H54 (cell line): ENCODE results near the gene MAGEB6.
"Not testable (repeated sequence)": the region's sequence is repeated elsewhere in the genome, so short reads cannot be mapped to it uniquely, and the experiment has no call there.

Experiments used
- DNase-seq: peaks from one replicate; pipeline ENCODE4 v3.0.0; 2011; ENCODE audit warnings: low spot score, mixed read lengths; ENCODE audit not compliant: insufficient read length
- FAIRE-seq: peaks from 3 replicates; lab custom pipeline; 2011; peaks lifted over from hg19 to GRCh38; lab: Jason Lieb, UNC
- POLR2A ChIP-seq: IDR thresholded peaks from 2 replicates; pipeline ENCODE4 v1.6.1; 2011; ENCODE audit warnings: low read depth, mild to moderate bottlenecking, low read length

The MAGEB6 gene, protein sequence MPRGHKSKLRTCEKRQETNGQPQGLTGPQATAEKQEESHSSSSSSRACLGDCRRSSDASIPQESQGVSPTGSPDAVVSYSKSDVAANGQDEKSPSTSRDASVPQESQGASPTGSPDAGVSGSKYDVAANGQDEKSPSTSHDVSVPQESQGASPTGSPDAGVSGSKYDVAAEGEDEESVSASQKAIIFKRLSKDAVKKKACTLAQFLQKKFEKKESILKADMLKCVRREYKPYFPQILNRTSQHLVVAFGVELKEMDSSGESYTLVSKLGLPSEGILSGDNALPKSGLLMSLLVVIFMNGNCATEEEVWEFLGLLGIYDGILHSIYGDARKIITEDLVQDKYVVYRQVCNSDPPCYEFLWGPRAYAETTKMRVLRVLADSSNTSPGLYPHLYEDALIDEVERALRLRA

DNA sequence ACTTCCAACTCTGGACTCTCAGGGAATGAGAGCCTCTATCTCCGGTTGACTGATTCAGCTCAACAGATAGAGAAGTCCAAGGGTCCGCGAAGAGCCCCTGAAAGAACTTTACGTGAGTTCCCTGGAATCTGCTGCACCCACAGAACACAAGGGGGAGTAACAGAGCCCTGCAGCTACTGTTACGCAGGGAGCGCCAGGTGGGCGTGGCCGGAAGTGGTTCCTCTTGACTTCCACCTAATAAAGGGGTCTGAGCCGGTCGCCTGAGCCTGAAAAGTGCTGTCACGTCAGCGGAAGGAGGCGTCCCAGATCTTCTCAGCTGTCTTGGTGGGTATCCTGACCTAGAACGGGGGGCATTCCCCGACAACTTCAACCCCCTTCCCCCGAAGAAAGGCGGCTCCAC, at the start of gene MAGEB6:
Gene MAGEB6, plus strand, starts transcription at position 237 of the 400 bp plus-strand sequence. CDS start 1,407 bp downstream, outside the sequence.
- no peak for DNase-seq
- FAIRE-seq = no peak
- no peak for TF ChIP-seq POLR2A

- DNase-seq = no peak
- no peak for FAIRE-seq
- no peak for TF ChIP-seq POLR2A
Measured at GRCh38 chrX:26146024-26146423, 46.2 kb upstream of the MAGEB6 start.

DNA sequence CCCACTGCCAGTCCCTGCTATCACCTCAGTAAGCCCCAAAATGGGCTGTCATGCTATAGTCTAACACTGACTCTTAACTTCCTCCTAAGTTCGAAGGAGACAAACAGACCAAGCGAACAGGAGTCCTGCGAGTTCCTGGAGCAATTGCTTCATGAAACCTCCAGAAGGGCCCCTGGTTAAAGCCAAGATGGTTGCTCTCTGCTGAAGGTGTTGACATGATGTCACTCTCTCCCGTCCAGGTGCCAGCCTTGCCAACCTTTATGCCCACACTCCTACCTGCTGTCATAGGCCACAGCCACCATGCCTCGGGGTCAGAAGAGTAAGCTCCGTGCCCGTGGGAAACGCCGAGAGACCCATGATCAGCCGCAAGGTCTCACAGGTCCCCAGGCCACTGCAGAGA, 31.9 kb upstream of the MAGEB6 start, which contains the start of gene MAGEB6B:
Gene MAGEB6B, plus strand, starts transcription at position 301 of the 400 bp plus-strand sequence. Its CDS starts 0 bp downstream, at position 301.
- no peak for TF ChIP-seq POLR2A
- no peak for DNase-seq
- FAIRE-seq = no peak

- TF ChIP-seq POLR2A = no peak
- FAIRE-seq (no peak), DNase-seq (no peak)
Measured at GRCh38 chrX:26203561-26203960, 11.3 kb downstream of the MAGEB6 start.

DNA sequence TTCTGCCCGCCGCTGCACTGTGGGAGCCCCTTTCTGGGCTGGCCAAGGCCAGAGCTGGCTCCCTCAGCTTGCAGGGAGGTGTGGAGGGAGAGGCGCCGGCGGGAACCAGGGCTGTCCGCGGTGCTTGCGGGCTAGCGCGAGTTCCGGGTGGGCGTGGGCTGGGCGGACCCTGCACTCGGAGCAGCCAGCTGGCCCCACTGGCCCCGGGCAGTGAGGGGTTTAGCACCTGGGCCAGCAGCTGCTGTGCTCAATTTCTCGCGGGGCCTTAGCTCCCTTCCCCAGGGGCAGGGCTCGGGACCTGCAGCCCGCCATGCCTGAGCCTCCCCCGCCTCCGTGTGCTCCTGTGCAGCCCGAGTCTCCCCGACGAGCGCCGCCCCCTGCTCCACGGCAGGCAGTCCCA, 12.5 kb downstream of the MAGEB6 start:
- DNase-seq, FAIRE-seq: not testable (repeated sequence)

DNA sequence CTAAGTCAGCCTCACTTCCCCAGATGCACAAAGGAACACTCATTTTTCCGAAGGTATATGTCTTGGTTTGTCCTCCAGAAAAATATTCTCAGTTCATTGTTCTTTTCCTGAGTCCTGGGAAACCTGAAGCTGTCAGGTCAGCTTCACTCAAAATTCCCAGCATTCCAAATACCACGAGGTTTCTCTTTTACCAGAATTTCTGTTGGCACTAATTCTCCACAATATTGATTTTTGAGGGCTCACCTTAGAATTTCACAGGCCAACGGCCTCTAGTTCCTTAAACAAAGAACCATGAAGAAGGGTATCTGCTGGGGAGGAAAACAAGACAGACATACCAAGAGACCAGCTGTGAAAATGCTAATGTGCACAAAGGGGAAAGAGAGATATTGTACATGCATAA, 15.8 kb downstream of the MAGEB6 start:
- TF ChIP-seq POLR2A = no peak
- no peak for FAIRE-seq
- no peak for DNase-seq

DNA sequence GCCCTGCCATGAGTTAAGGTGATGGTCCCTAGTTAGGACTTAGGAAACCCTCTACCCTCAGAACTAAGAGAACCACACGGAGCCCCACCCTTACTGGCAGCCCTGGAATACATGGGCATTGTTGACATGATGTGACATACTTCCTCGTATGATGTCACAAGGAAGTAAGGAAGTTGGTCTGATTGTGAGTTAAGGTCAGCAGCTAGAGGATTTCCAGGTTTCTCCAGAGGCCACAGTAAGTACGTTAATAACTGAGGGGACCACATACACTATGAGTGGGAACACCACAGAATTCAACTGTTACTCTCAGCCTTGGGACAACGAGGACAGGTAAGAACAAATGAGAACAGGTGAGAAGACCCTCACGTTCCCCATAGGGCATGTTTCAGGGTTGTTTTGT, 23.6 kb downstream of the MAGEB6 start, which contains the start of gene MAGEB5:
Gene MAGEB5, plus strand, starts transcription at position 301 of the 400 bp plus-strand sequence. CDS start 1,133 bp downstream, outside the sequence.
- no peak for FAIRE-seq
- TF ChIP-seq POLR2A = no peak
- DNase-seq = no peak

DNA sequence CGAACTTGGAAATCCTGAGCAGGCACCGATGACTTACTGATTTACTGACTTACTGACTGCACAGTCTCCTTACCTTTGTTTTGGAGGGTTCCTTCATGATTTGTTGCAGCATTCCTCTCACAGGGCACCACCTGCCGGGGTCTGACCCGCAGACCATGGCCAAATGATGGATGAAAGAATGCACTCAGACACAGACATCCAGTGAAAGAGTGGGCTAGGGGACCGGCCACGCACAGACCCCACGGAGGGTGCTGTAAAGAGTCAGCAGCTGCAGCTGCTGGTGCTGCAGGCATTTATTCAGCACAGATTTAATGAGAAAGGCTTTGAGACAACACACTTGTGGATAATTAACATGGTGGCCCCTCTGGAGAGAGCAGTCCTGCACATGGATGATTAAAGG, 27.1 kb downstream of the MAGEB6 start:
- FAIRE-seq = no peak
- no peak for TF ChIP-seq POLR2A
- no peak for DNase-seq

GRCh38 chrX:26234177-26234576, 41.9 kb downstream of the MAGEB6 start:
- no peak for TF ChIP-seq POLR2A
- DNase-seq (no peak), FAIRE-seq (no peak)
